Dedifferentiated amniotic fluid mesenchymal stem cell (primary cell): ENCODE data around the gene CHEK2.
"Not testable (repeated sequence)": the region's sequence is repeated elsewhere in the genome, so short reads cannot be mapped to it uniquely, and the experiment has no call there.

Experiments
- DNase-seq: peaks from one replicate; pipeline ENCODE4 v3.0.0-alpha.2; 2016; ENCODE audit errors: extremely low spot score

CHEK2 gene

GRCh38 chr22:28689796-28690195 lies 51.8 kb downstream of the CHEK2 start:
- not testable (repeated sequence) for DNase-seq

- DNase-seq = not testable (repeated sequence)
Measured at GRCh38 chr22:28682966-28683365, 58.7 kb downstream of the CHEK2 start.

GRCh38 chr22:28680813-28681490 lies 60.7 kb downstream of the CHEK2 start:
- not testable (repeated sequence) for DNase-seq

- DNase-seq = peak; percentile 47
Measured at GRCh38 chr22:28679611-28680287, 61.9 kb downstream of the CHEK2 start, which contains the start of gene TTC28. TSS of gene TTC28 (minus strand) at chr22:28679840. CDS start at chr22:28679723, 117 bp downstream.

- DNase-seq = not testable (repeated sequence)
Measured at GRCh38 chr22:28678778-28679610, 62.6 kb downstream of the CHEK2 start.

- not testable (repeated sequence) for DNase-seq
Measured at GRCh38 chr22:28678170-28678569, 63.5 kb downstream of the CHEK2 start.

- DNase-seq = peak; percentile 44
Measured at GRCh38 chr22:28674121-28674563, 67.5 kb downstream of the CHEK2 start.

- no peak for DNase-seq
Measured at GRCh38 chr22:28670756-28671155, 70.9 kb downstream of the CHEK2 start.

- DNase-seq = no peak
Measured at GRCh38 chr22:28670161-28670560, 71.5 kb downstream of the CHEK2 start.

GRCh38 chr22:28669387-28669786 lies 72.2 kb downstream of the CHEK2 start:
- no peak for DNase-seq

- DNase-seq = not testable (repeated sequence)
Measured at GRCh38 chr22:28663569-28663942, 78.1 kb downstream of the CHEK2 start.

- DNase-seq = no peak
Measured at GRCh38 chr22:28658448-28658847, 83.2 kb downstream of the CHEK2 start.

GRCh38 chr22:28656181-28656580 lies 85.4 kb downstream of the CHEK2 start:
- DNase-seq = no peak

- DNase-seq = no peak
Measured at GRCh38 chr22:28650463-28650862, 91.2 kb downstream of the CHEK2 start.

GRCh38 chr22:28648792-28649191 lies 92.8 kb downstream of the CHEK2 start:
- no peak for DNase-seq

GRCh38 chr22:28647216-28647615 lies 94.4 kb downstream of the CHEK2 start:
- DNase-seq = no peak

GRCh38 chr22:28639321-28639720 lies 102.3 kb downstream of the CHEK2 start:
- DNase-seq = no peak
